ENCODE measurements around the gene DCAKD.

DNA sequence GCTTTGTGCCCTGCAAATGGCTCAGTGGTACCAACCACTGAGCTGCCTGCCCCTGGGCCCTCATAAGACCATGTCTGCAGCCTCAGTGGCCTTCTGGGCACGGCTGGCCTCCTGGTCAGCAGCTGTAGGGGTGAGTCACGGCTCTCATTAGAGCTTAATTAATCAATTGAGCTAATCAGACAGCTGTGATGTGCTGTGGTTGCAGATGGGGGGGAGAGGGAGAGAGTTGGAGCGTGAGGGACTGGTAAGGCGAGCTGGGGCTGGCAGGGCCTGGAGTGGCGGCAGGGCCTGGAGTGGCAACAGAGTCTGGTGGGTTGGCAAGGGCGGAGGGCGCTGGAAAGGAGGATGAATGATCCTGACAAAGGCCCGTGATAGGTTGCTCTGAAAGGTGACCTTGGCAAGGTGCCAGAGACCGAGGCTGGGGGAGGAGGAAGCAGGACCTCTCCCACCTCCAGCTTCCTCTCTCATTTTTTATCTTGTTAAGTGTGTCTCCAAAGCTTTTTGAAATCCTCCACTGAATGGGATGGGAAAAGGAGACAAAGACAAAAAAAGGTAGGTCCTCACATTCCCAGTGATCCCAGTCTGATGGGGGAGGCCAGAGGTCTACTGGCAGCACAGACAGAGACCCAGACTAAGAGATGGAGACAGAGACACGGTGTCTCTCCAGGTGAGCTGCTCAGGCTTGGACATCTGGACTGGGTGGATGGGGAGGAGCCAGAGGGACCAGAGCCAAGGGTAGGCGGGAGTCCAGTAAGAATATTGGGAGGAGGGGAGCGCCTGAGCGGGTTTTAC, 41.6 kb downstream of the DCAKD start:
- TF ChIP-seq, protein P1, sequence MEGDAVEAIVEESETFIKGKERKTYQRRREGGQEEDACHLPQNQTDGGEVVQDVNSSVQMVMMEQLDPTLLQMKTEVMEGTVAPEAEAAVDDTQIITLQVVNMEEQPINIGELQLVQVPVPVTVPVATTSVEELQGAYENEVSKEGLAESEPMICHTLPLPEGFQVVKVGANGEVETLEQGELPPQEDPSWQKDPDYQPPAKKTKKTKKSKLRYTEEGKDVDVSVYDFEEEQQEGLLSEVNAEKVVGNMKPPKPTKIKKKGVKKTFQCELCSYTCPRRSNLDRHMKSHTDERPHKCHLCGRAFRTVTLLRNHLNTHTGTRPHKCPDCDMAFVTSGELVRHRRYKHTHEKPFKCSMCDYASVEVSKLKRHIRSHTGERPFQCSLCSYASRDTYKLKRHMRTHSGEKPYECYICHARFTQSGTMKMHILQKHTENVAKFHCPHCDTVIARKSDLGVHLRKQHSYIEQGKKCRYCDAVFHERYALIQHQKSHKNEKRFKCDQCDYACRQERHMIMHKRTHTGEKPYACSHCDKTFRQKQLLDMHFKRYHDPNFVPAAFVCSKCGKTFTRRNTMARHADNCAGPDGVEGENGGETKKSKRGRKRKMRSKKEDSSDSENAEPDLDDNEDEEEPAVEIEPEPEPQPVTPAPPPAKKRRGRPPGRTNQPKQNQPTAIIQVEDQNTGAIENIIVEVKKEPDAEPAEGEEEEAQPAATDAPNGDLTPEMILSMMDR (IDR thresholded peaks at IDR 0.05), result no peak
- no peak for TF ChIP-seq POLR2A (IDR thresholded peaks at IDR 0.05)
- no peak for TF ChIP-seq EP300 (IDR thresholded peaks at IDR 0.05)
